Activated CD4-positive, alpha-beta T cell treated with anti-CD3 and anti-CD28 coated beads, Interleukin-2, amount 50 U/mL, for 1 hour (primary cell): Measurements from ENCODE around the gene CHRNA5.

Experiments used
- DNase-seq: peaks from one replicate; pipeline ENCODE4 v3.0.0-alpha.2; 2020

Gene CHRNA5

DNA sequence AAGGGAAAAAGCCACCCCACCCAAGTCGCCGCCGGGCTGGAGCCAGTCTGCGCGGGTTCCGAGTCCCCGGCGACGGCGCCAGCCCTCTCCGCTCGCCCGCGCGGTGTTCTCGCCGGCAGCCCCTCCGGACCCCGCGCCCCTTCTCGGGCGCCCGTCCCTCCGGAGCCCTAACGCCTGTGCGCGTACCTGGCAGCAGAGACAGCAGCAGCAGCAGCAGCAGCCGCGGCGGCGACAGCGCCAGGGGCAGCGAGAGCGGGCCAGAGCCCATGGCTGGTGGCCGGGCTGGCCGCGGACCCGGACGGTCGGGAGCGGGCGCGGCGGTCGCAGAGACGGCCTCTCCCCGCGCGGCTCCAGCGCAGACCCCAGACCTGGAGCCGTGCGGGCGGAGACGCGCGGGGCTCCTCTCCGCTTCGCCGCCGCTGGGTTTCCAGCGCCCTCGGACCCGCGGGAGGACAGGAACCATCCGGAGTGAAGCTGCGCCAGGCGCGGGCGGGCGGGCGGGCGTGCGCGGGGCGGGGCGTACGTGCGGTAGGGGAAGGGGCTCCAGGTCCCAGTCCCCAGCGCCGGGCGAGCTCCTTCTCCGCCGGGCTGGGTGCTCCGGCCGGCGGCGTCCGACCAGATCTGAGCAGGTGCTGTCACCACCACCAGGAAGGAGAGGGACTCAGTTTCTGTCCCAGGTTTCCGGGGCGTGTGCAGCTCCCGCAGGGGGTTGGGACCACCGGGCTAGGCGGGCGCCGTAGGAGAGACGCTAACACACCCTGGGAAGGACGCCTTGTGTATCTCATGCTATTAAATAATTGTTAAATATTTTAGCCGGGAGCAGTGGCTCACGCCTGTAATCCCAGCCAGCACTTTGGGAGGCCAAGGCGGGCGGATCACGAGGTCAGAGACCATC is 55.5 kb downstream of the CHRNA5 start, which contains the start of gene CHRNA3:
Gene CHRNA3 (minus strand): TSS at position 470 of the 895 bp plus-strand sequence. CDS start 202 bp downstream, at position 268.
- DNase-seq: no peak

- DNase-seq: no peak
Measured at GRCh38 chr15:78621810-78622402, 56.6 kb downstream of the CHRNA5 start.

- no peak for DNase-seq
Measured at GRCh38 chr15:78623786-78624497, 58.6 kb downstream of the CHRNA5 start.

DNA sequence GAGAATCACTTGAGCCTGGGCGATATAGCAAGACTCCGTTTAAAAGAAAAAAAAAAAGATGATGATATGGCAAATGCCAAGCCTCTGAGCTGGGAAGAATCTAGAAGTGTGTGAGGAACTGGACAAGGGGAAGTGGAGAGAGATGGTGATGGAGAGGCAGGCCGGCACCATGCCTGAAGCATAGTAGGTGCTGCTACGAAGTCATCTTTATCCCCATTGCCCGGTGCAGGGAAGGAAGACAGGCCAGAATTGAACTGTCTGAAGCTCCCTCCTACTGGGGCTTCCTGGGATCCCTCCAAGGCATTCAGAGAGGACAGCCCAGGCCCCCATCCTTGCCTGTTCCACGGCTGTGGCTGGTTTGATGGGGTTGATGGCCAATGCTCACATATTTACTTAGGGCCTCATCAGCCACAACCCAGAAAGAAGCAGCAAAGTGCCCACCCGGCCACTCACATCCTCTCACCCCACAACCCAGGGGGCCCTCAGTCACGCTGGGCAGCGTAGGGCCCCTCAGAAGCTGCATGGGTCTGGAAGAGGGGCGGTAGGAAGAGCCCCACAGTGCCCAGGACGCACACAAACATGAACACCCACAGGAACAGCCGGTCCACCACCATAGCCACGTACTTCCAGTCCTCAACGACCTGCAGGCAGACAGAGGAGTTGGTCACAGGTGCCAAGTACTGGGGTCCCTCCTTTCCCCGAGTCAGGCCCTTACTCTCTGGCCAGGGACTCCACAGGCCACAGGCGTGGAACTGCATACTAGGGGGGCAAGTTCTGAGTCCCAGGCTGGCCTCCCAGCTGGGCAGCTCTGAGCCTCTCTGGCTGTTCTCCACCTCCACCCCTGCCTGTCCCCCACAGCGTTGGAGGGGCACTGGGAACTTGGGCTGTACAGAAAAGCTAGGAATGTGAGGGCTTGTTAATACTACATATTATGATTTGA is 59.6 kb downstream of the CHRNA5 start:
- DNase-seq: no peak

GRCh38 chr15:78625606-78626280 is 60.4 kb downstream of the CHRNA5 start:
- no peak for DNase-seq

GRCh38 chr15:78626381-78626995 is 61.2 kb downstream of the CHRNA5 start:
- no peak for DNase-seq

DNA sequence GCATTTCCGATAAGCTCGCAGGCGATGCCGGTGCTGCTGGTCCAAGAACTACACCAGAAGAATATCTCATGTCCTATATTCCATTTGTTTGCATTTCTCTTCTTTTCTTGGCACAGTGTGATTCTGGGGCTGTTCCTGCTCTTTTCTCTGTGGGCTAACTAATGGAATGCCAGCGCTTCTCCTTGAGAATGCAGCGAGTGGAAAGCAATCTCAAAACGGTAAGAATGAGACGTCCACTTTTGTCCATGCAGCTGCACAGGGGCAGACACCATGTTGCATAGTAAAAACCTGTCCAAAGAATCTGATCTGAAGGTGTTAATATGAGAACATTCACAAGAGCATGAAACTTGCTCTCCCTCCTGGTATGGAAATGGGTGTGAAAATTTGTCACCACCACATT is 62.0 kb downstream of the CHRNA5 start:
- no peak for DNase-seq

- no peak for DNase-seq
Measured at GRCh38 chr15:78628227-78628626, 62.9 kb downstream of the CHRNA5 start.

DNA sequence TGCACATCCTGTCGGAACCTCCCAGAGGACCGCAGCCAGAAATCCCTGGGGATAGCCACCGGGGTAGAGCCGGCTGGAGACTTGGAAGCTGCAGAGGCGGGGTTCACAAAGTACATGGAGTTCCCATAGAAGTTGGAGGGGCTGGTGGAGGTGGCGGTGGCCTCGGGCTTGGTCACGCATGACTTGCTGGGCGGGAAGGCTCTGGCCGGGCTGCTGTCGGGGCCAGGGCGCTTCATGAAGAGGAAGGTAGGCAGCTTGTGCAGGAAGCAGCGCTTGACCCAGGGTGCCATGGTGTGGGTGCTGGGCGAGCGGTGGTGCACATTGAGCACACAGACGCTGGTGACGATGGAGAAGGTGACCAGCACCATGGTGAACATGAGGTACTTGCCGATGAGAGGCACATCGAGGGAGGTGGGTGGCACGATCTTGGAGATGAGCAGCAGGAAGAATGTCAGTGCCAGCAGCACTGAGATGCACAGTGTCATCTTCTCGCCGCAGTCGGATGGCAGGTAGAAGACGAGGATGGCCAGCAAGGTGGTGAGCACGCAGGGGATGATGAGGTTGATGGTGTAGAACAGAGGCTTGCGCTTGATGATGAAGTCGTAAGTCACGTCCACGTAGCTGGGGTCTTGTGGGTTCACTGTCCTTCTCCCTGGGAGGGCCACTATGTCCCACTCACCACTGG is 63.9 kb downstream of the CHRNA5 start:
- DNase-seq: no peak

DNA sequence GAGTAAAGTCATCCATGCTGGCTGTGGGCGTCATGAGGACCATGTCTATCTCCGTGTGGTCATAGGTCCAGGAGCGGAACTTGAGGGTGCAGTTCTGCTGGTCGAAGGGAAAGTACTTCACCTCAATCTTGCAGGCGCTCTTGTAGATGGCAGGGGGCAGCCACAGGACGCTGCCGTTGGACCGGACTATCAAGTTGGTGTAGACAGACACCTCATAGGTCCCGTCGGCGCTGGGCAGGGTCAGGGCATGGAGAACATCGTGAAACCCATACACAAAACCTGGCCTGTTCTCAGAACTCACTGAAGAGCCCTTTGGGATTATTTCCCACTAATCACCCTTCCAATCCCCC is 64.4 kb downstream of the CHRNA5 start:
- no peak for DNase-seq

- DNase-seq: no peak
Measured at GRCh38 chr15:78630886-78631633, 65.7 kb downstream of the CHRNA5 start.

DNA sequence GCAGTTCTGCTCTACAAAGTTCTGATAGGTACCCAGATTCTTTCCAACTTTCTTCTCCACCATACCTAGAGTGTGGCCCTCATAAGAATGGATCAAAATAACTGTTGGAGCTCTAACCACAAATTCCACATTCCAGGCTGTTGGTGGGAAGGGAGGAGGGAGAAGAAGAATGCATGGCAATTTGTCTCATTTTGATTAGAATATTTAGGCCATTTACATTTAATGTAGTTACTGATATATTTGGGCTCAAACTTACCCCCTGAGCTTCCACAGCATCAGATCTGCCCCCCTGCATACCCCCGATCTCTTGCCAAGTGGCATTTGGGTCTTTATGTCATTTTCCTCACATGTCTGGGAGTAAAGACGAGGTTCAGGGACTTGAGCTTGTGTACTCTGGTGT is 68.0 kb downstream of the CHRNA5 start:
- no peak for DNase-seq

- DNase-seq: no peak
Measured at GRCh38 chr15:78634210-78635145, 69.2 kb downstream of the CHRNA5 start.

- DNase-seq: no peak
Measured at GRCh38 chr15:78635346-78635745, 70.0 kb downstream of the CHRNA5 start.

- no peak for DNase-seq
Measured at GRCh38 chr15:78636378-78636859, 71.1 kb downstream of the CHRNA5 start.

- no peak for DNase-seq
Measured at GRCh38 chr15:78637776-78638435, 72.6 kb downstream of the CHRNA5 start.

DNA sequence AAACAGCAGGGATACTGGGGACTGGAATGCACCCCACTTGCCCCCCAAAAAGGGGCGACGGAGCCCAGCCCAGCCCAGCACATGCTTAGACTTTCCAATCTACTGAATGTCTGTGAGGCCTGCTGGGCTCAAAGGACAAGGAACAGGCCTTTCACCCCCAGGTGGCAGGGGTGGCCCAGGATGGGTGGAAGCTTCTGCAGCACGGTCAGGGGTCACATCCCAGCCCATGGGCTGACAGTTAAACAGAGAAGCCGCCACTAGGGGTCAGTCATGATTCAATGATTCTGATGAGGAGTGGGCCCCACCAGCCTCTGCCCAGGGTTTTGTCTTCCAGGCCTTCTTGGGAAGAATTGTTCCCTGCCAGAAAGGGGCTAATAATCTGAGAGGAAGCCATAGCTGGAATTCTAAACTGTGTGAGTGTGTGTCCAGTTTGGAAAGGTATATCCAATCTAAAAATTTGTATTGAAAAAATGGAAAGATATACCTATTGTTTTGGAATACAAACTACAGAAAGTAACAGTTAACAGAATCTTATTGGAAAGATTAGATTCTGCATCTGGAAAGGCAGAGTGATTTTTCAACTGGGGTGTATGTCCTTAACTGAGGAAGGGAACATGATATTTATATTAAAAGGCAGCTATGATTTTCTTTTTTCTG is 73.5 kb downstream of the CHRNA5 start:
- DNase-seq: peak; percentile 27
